Fibroblast of skin of abdomen (primary cell): ENCODE data around the gene ERICH6B.

Experiments used
- DNase-seq: peaks from one replicate; pipeline ENCODE4 v3.0.0-alpha.2; 2013

The ERICH6B gene

GRCh38 chr13:45492538-45492937 is 123.0 kb downstream of the ERICH6B start:
- DNase-seq: peak; percentile 56
